SK-N-MC (cell line): Measurements from ENCODE around the gene KCTD16.

Source experiments
- EZH2 ChIP-seq: fragments of 200-600 bp; sonication (generic); IDR thresholded peaks from one replicate; pipeline ENCODE4 v1.6.1; 2017; ENCODE audit warnings: antibody characterized with exemption
- FOXP2 ChIP-seq: optimal IDR thresholded peaks from 2 replicates; pipeline ENCODE3; 2011; ENCODE audit warnings: mild to moderate bottlenecking, moderate library complexity; ENCODE audit not compliant: insufficient read depth; ENCODE audit errors: extremely low read length, control extremely low read depth
- POLR2AphosphoS5 ChIP-seq: IDR thresholded peaks from 2 replicates; pipeline ENCODE4 v1.6.1; 2012; ENCODE audit warnings: mild to moderate bottlenecking, low read depth, low read length, borderline replicate concordance

GRCh38 chr5:144328980-144329379 is 158.3 kb downstream of the KCTD16 start:
- no peak for TF ChIP-seq POLR2AphosphoS5
- no peak for TF ChIP-seq EZH2
- no peak for TF ChIP-seq FOXP2
